ENCODE results near the gene PRDM16.

DNA sequence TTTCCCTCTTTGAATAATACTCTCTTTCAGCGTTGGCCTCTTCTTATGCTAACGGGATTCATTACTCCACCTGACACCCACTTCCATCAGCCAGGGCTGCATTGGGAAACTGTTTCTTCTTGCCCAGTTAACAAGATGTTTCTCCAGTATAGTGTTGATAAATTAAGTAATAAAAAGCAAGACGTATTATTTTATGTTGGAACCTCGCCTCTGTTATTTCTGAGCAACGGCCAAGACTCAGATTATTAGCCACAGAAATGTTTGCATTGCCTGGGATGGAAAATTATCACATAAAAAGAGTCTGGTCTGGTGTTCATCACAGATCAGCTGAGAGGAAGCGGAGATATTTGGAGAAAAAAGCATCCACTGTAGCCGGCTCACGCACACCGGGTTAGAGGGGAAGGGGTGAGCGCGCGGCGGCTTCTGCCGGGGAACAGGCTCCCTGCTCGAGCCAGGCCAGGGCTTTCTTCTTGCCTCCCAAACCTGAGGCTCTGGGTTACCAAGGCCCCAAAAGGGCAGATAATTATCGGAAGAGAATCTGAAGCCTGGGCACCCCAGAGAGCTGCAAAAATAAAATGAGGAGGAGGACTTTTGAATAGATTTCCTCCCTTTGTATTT is 189.5 kb downstream of the PRDM16 start:
- TF ChIP-seq, protein P1, sequence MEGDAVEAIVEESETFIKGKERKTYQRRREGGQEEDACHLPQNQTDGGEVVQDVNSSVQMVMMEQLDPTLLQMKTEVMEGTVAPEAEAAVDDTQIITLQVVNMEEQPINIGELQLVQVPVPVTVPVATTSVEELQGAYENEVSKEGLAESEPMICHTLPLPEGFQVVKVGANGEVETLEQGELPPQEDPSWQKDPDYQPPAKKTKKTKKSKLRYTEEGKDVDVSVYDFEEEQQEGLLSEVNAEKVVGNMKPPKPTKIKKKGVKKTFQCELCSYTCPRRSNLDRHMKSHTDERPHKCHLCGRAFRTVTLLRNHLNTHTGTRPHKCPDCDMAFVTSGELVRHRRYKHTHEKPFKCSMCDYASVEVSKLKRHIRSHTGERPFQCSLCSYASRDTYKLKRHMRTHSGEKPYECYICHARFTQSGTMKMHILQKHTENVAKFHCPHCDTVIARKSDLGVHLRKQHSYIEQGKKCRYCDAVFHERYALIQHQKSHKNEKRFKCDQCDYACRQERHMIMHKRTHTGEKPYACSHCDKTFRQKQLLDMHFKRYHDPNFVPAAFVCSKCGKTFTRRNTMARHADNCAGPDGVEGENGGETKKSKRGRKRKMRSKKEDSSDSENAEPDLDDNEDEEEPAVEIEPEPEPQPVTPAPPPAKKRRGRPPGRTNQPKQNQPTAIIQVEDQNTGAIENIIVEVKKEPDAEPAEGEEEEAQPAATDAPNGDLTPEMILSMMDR (conservative IDR thresholded peaks at IDR 0.05 in 1 of 2, IDR thresholded peaks at IDR 0.05 in 1 of 2; ENCODE audit: extremely low read depth in 1 of 2, insufficient read depth in 1 of 2, low read depth in 1 of 2, low read length in 2 of 2), result no peak
- no peak for TF ChIP-seq EZH2 (IDR thresholded peaks at IDR 0.05; ENCODE audit: borderline replicate concordance, low read length)
